ENCODE results near the gene SCN1A.
"Not testable (repeated sequence)": the region's sequence is repeated elsewhere in the genome, so short reads cannot be mapped to it uniquely, and the experiment has no call there.

Gene SCN1A

DNA sequence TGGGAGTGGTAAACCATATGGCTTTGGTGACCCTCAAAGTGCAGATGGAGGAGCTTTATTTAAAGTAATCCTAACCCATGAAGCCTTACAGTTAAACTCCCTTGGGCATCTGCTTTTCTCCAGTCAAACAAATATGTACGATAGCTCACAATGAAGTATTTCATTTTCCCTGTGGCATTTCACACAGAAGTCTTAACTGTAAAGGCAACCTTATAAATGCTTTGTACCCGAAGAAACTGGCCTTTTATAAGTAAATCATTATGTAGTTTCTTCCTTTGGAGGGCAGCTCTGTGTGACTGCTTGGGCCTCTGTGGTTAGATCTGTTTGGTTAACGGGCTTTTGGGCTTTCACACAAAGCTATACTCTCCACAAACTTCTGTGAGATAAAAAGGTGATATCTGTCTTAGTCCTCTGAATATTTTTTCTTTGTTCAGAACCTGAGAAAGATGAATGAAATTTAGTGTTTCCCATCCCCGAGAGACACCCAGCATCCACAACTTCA lies 46.6 kb downstream of the SCN1A start:
- no peak for DNase-seq (ENCODE audit: low spot score)

GRCh38 chr2:166074430-166074829 lies 53.4 kb downstream of the SCN1A start:
- no peak for DNase-seq (ENCODE audit: low spot score)

DNA sequence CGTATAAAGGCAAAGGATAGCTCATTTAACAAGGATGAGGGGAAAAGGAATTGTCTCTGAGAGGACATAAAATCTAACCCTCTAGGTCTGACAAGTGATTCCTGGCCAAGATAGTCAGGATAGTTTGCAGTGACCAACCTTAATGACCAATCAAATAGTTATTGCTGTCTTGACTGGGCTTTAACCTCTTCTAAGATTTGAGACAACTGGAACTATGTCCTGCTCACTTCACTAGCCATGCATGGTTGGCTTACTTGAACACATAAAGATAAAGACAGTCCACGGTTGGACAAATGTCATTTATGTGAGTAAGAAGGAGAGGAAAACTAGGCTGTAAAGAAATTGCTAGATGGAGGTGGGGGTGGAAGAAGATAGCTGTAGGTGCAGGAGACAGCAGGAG lies 53.8 kb downstream of the SCN1A start:
- no peak for DNase-seq (ENCODE audit: low spot score)

- DNase-seq (ENCODE audit: low spot score), result no peak
Measured at GRCh38 chr2:166070231-166070630, 57.6 kb downstream of the SCN1A start.

DNA sequence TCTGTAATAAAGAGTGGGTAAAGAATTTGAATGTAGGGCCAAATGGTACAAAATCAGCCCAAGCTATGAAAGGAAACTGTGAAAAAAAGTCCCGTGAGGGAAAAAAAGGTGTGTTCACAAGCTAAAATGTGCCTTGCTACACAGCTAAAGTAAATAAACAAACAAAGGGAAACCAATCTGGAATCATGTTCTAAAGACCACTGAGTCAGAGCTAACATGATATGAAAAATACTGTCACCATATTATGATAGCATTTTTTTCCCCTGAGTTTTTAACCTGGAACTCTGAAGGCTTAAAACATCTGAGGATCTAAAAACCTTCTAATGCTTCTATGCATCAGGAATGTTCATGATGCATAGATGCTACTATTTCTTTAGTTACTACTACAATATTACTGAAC lies 58.8 kb downstream of the SCN1A start:
- no peak for DNase-seq (ENCODE audit: low spot score)

- DNase-seq (ENCODE audit: low spot score), result no peak
Measured at GRCh38 chr2:166067229-166067628, 60.6 kb downstream of the SCN1A start.

- DNase-seq (ENCODE audit: low spot score), result no peak
Measured at GRCh38 chr2:166060191-166060590, 67.6 kb downstream of the SCN1A start.

- peak; percentile 20 for DNase-seq (ENCODE audit: low spot score)
Measured at GRCh38 chr2:166057370-166058164, 70.3 kb downstream of the SCN1A start.

DNA sequence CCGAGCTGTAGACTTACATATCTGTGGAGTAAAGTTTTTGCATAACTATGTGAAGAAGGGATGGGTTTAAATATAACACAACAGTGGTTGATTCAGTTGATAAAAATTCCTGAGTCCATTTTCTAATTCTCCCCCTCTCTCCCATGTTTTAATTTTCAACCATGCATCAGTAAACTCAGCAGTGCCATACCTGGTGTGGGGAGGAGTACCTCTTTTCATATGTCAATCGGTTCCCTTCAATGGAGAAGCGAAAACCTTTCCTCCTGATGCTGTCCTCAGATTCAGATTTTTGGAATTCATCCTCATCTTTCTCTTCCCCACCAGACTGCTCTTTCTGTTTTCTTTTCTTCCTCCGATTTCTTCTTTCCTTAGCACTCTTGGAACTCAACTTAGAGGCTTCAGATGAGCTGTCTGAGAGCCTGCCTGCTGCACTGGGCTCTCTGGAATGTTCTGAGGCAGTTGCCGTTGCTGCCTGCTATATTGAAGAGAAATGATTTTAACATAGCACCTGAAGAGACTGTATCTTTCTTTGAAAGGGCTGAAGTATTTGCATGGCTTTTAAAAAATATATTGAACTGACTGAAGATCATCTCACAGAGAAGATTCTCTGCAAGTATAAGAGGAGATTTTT lies 82.9 kb downstream of the SCN1A start:
- DNase-seq (ENCODE audit: low spot score), result no peak

DNA sequence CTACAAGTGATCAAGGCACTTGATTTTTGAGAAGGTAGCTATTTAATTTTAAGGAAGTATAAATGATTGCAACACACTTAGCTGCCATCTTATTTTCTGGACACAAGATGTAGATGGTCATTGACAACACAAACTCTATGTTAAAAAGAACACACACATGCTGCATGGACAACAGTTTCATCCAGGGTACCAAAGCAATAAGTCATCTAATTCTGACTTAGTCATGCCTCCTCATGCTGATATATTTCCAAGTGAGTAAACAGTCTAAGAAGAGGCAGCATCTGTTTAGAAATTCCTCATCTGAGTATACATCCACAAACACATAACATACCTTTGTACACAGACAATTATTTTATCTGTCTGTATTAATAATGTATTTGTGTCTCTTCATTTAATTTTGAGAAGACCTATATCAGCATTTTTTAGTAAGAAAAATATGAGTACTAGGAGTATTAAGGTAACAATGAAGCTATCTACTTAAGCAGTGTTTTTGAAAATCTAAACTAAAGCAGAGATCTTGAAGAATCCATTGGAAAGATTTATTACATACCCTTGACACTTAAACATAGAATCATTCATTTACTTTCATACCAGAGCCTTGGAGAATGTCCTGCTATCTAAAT lies 84.9 kb downstream of the SCN1A start:
- no peak for DNase-seq (ENCODE audit: low spot score)

DNA sequence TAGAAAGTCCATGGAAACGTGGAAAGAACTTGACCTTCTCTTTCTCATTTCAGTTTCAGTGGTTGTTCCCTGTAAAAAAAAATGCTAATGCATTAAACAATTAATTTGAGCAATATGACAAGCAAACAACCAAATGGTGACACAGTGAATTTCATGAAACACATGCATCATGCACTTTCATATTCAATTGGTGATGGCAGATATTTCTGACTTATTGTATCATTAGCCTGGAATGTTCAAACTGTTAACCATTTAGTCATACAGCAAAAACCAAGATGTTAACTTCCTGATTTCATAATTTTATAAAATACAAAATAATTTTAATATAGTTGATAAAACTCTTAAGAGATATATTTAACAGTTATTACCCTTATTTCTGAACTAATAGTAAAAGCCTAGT lies 85.5 kb downstream of the SCN1A start:
- no peak for DNase-seq (ENCODE audit: low spot score)

- DNase-seq (ENCODE audit: low spot score), result no peak
Measured at GRCh38 chr2:166041613-166042012, 86.2 kb downstream of the SCN1A start.

DNA sequence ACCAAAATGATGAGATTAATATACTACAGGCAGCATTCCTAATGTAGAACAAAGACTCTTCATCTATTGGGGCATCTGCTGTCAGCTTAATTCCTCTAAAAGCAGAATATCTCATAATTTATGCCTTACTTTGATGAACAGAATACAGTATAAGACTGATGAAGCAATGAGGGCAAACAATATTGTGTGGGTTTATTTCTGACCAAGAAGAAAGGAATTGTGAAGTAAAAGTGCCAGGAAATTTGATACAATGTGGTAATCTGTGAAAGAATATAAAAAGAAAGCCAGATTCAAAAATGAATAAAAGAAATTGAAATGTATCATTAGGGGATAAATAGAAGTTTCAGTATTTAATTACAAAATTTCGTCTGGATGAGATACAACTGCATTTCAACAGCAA lies 95.5 kb downstream of the SCN1A start:
- DNase-seq (ENCODE audit: low spot score), result no peak

DNA sequence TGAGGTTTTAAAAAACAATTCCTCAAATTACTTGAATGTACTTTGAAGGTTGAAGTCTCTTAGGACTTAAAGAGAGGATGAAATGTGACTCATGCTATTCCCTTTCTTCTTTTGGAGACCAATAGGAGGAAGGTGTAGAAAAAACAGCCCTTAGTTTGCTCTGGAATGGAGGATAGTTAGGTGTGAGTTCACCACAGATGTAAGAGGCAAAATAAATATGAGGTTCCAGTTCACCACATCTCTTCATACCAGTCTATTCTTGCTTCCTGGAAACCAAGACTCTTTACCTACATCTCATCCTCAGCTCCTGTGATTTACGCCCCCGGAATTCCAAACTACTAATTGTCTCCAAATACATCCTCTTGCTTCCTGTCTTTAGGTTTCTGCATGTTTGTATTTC lies 96.8 kb downstream of the SCN1A start:
- DNase-seq (ENCODE audit: low spot score), result no peak

DNA sequence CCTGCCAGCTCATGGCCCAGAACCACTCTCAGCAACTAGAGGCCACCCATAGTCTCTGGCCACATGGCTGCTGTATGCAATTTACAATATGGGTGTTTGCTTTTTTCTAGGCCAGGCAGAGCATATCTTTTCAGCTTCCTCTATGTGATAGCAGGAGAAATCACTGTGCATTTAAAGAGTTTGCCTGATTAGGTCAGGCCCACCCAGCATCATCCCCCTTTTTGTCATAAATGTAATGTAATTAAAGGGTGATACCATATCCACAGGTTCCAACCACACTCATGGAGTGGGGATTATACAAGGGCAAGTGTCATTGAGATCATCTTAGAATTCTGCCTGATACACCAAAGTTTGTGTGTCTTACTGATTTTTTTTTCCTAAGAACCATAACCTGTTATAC lies 102.5 kb downstream of the SCN1A start:
- DNase-seq (ENCODE audit: low spot score), result no peak

DNA sequence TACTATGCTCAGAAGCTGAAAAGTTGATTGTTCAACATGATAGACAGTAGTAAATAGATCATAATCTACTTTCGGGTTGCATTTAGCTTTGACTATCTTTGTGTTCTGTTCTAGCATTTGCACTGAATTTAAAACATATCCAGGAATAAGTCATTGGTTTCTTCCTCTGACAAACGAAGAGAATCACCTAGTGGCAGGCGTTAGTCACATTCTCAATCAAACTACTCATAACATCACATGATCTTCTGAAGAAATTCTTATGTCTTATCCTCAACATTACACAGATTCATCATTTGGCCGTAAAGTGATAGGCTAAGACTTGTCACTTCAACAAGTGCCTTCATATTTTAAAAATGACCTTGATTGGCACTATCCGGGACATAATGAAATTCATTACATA lies 110.6 kb downstream of the SCN1A start:
- no peak for DNase-seq (ENCODE audit: low spot score)

- no peak for DNase-seq (ENCODE audit: low spot score)
Measured at GRCh38 chr2:166013878-166014277, 113.9 kb downstream of the SCN1A start.

GRCh38 chr2:166011660-166012059 lies 116.2 kb downstream of the SCN1A start:
- DNase-seq (ENCODE audit: low spot score), result no peak

DNA sequence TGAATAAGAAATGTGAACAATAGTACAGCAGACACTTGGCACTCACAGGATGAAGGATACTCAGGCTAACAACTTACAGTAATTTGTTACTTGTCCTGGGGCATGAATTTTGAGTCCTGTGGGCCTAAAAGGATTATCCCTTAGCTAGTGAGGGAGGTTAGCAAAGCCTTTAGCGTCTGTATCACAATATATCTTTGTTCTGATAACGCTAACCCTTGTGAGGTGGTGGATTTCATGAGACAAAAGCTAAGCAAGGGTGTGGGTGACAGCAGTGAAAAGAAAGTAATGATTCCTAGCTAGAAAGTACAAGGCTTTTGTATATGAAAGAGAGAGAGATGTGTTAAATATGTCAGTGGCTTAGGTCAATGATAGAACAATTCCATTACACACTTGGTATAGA lies 127.4 kb downstream of the SCN1A start:
- peak; percentile 2 for DNase-seq (ENCODE audit: low spot score)

GRCh38 chr2:165990846-165991245 lies 137.0 kb downstream of the SCN1A start:
- no peak for DNase-seq (ENCODE audit: low spot score)

GRCh38 chr2:165989851-165990250 lies 138.0 kb downstream of the SCN1A start:
- no peak for DNase-seq (ENCODE audit: low spot score)

GRCh38 chr2:165985120-165985519 lies 142.7 kb downstream of the SCN1A start:
- DNase-seq (ENCODE audit: low spot score), result no peak

DNA sequence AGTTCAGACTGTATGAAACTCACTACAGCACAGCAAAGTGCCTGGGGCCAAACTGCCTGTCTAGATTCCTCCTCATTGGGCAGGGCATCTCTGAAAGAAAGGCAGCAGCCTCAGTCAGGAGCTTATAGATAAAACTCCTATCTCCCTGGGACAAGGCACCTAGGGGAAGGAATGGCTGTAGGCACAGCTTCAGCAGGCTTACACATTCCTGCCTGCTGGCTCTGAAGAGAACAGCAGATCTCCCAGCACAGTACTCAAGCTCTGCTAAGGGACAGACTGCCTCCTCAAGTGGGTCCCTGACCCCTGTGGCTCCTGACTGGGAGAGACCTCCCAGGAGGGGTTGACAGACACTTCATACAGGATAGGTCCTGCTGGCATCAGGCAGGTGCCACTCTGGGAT lies 155.7 kb downstream of the SCN1A start:
- not testable (repeated sequence) for DNase-seq (ENCODE audit: low spot score)
